CD4-positive, alpha-beta memory T cell (primary cell): ENCODE data around the gene WHRN. TPM values are rescaled to one million over a fixed set of nuclear protein-coding genes. Genes with fewer than 3 reads are reported as not detected.

ENCODE experiments used
- CTCF ChIA-PET: fragments of 350-600 bp; sonication (Branson Sonifier 250); formaldehyde crosslinking; loops from one replicate; lab custom pipeline; 2021; ENCODE audit warnings: inconsistent platforms; ENCODE audit not compliant: partially characterized antibody; lab: Charles Lee
- POLR2A ChIA-PET: fragments of 350-600 bp; sonication (Branson Sonifier 250); formaldehyde crosslinking; loops from one replicate; lab custom pipeline; 2021; ENCODE audit not compliant: partially characterized antibody; lab: Charles Lee
- DNase-seq, 5 donors: peaks; one replicate each; pipeline versions ENCODE4 v3.0.0 to v3.0.0-alpha.2; 2020 to 2022; ENCODE audit warnings: mixed read lengths in 1 of 5
- H3K27ac ChIP-seq: one replicate; pipeline ENCODE4 v1.7.0; 2013; ENCODE audit warnings: low read depth, low read length
- H3K27me3 ChIP-seq: 2 replicates; pipeline ENCODE4 v1.7.0; 2013; ENCODE audit warnings: mild to moderate bottlenecking, low read length, moderate library complexity; ENCODE audit not compliant: insufficient read depth
- H3K36me3 ChIP-seq: 2 replicates; pipeline ENCODE4 v1.7.0; 2013; ENCODE audit warnings: mild to moderate bottlenecking, low read length, moderate library complexity; ENCODE audit not compliant: insufficient read depth
- H3K4me1 ChIP-seq: 2 replicates; pipeline ENCODE4 v1.7.0; 2013; ENCODE audit warnings: mild to moderate bottlenecking, low read length, moderate library complexity; ENCODE audit not compliant: insufficient read depth
- H3K4me3 ChIP-seq, 2 donors: one replicate each; pipeline ENCODE4 v1.7.0; 2013; ENCODE audit warnings: low read length in 2 of 2, mild to moderate bottlenecking in 1 of 2
- H3K9me3 ChIP-seq, 2 donors: one replicate each; pipeline ENCODE4 v1.7.0; 2013; ENCODE audit warnings: low read length in 2 of 2, control low read depth in 1 of 2; ENCODE audit not compliant: control insufficient read depth in 1 of 2
- H3K27ac Mint-ChIP-seq, 7 donors: one replicate each; pipeline ENCODE4 v1.8.0; 2020 to 2021; ENCODE audit warnings: mixed read lengths in 7 of 7, mild to moderate bottlenecking in 6 of 7, inconsistent platforms in 3 of 7, moderate library complexity in 3 of 7
- H3K27me3 Mint-ChIP-seq, 2 donors: one replicate each; pipeline ENCODE4 v1.8.0; 2020 to 2021; ENCODE audit warnings: mixed read lengths in 2 of 2
- H3K36me3 Mint-ChIP-seq, 2 donors: one replicate each; pipeline ENCODE4 v1.8.0; 2020 to 2021; ENCODE audit warnings: mixed read lengths in 2 of 2, inconsistent platforms in 1 of 2, mild to moderate bottlenecking in 1 of 2
- H3K4me1 Mint-ChIP-seq, 4 donors: one replicate each; pipeline ENCODE4 v1.8.0; 2020 to 2021; ENCODE audit warnings: mixed read lengths in 4 of 4, mild to moderate bottlenecking in 1 of 4
- H3K4me3 Mint-ChIP-seq, 8 donors: one replicate each; pipeline ENCODE4 v1.8.0; 2020 to 2021; ENCODE audit warnings: mixed read lengths in 8 of 8, mild to moderate bottlenecking in 7 of 8, moderate library complexity in 6 of 8, inconsistent platforms in 3 of 8
- H3K9me3 Mint-ChIP-seq, 8 donors: one replicate each; pipeline ENCODE4 v1.8.0; 2020 to 2021; ENCODE audit warnings: mixed read lengths in 8 of 8, mild to moderate bottlenecking in 5 of 8, inconsistent platforms in 3 of 8, moderate library complexity in 1 of 8
- intact Hi-C: fragments of 100-400 bp; cut with micrococcal nuclease; formaldehyde crosslinking; loops from one replicate; pipeline ENCODE4 v1.15.1; 2023
- polyA plus RNA-seq, 2 donors: library from polyadenylated mRNA; unstranded; fragments of 300-500 nt; fragmentation: Illumina TruSeq; gene quantifications; one replicate each; pipeline ENCODE4 v1.2.3, GENCODE V29; 2021
- total RNA-seq, 2 experiments: library from RNA; stranded (reverse); gene quantifications; one replicate each; pipeline ENCODE4 v1.2.3, GENCODE V29; 2021

WHRN gene
- total and polyA plus RNA-seq, 4 experiments from 2014 or later: 0.24 to 10.1 (median 5.0) TPM

DNA sequence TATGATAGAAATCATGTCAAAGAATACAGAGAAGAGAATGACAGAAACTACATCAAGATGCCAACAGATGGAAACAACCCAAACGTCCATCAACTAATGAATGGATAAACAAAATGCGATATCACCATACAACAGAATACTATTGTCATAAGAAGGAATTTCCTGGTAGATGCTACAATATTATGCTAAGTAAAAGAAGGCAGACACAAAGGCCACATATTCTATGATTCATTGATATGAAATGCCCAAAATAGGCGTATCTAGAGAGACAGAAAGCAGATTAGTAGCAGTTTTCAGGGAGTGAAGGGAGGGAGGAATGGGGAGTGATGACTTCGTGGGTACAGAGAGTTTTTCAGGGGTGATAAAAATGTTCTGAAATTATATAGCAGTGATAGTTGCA is 59.2 kb downstream of the WHRN start:
- H3K27me3 Mint-ChIP-seq: no peaks in the 10 kb centered on the region
- H3K4me1 Mint-ChIP-seq: peaks cover 0 to 6% (median 2%) of the 10 kb centered on the region in 4 donors
- ChIA-PET POLR2A (no interaction called here), CTCF (no interaction called here)
- H3K4me1 ChIP-seq: peaks cover 1% of the 10 kb centered on the region
- H3K27ac ChIP-seq: no peak overlapping the region
- no peaks in the 10 kb centered on the region for H3K9me3 ChIP-seq
- intact Hi-C loops: no loop called here
- no peak overlapping the region for H3K27ac Mint-ChIP-seq
- no peak for DNase-seq
- H3K4me3 Mint-ChIP-seq: no peak overlapping the region
- no peaks in the 10 kb centered on the region for H3K27me3 ChIP-seq
- H3K9me3 Mint-ChIP-seq: peaks cover 0 to 9% (median 3%) of the 10 kb centered on the region in 8 donors
- H3K4me3 ChIP-seq: no peak overlapping the region
- peaks cover 0 to 4% of the 10 kb centered on the region in 2 donors for H3K36me3 Mint-ChIP-seq
- no peaks in the 10 kb centered on the region for H3K36me3 ChIP-seq

DNA sequence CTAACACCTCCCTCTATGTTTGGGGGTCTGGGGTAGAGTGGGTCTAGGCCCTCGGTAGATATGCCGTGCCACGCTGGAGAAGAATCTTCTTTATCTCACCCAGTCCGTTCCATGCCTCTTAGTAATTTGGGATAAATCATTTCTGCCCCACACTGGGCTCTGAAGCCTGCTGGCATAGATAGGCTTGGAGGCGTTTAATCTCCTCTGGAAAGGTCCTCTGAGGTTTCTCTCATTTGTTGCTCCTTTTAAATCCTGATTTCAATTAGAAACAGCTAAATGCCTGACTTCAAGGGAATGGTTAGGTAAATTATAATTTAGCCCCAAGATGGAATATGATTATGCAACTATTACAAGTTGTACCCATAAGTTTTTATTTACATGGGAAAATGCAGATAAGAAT is 59.7 kb downstream of the WHRN start:
- Histone ChIP-seq H3K36me3 (no peaks in the 10 kb centered on the region), H3K4me1 (no peaks in the 10 kb centered on the region), H3K27ac (no peak overlapping the region), H3K9me3 (no peaks in the 10 kb centered on the region), H3K27me3 (no peaks in the 10 kb centered on the region), H3K4me3 (no peak overlapping the region)
- no peak overlapping the region for H3K27ac Mint-ChIP-seq
- POLR2A ChIA-PET: no interaction called here
- peaks cover 0 to 2% (median 0%) of the 10 kb centered on the region in 4 donors for H3K4me1 Mint-ChIP-seq
- DNase-seq: no peak
- no peak overlapping the region for H3K4me3 Mint-ChIP-seq
- CTCF ChIA-PET: no interaction called here
- intact Hi-C loops: no loop called here
- peaks cover 0 to 9% (median 3%) of the 10 kb centered on the region in 8 donors for H3K9me3 Mint-ChIP-seq
- H3K36me3 Mint-ChIP-seq: peaks cover 0 to 4% of the 10 kb centered on the region in 2 donors
- H3K27me3 Mint-ChIP-seq: no peaks in the 10 kb centered on the region

DNA sequence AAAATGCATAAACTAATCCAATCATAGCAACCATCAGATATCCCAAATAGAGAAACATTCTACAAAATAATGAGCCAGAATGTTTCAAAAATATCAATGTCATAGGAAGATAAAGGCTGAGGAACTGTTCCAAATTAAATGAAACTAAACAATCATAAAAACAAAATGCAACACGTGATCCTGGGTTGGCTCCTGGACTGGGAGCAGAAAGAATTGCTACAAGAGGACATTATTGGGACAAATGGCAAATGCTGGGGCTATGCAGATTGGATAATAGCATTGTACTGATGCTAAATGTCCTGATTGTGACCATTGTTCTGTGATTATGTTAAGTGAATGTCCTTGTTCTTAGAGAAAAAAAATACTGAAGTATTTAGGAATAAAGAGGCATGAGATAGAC is 63.3 kb downstream of the WHRN start:
- H3K36me3 Mint-ChIP-seq: peaks cover 0 to 4% of the 10 kb centered on the region in 2 donors
- Histone ChIP-seq H3K4me1 (no peaks in the 10 kb centered on the region), H3K9me3 (no peaks in the 10 kb centered on the region), H3K4me3 (no peak overlapping the region), H3K27ac (no peak overlapping the region), H3K36me3 (no peaks in the 10 kb centered on the region), H3K27me3 (no peaks in the 10 kb centered on the region)
- DNase-seq: no peak
- CTCF ChIA-PET: interaction anchor here (1.6 to 2.7 kb wide), 2 partner anchors 8 to 211 kb away, joined by 3 to 6 read pairs; no protein-coding TSS in a partner anchor
- POLR2A ChIA-PET: no interaction called here
- intact Hi-C loops: no loop called here
- H3K27me3 Mint-ChIP-seq: no peaks in the 10 kb centered on the region
- H3K9me3 Mint-ChIP-seq: peaks cover 0 to 9% (median 3%) of the 10 kb centered on the region in 8 donors
- H3K4me1 Mint-ChIP-seq: no peaks in the 10 kb centered on the region
- no peak overlapping the region for H3K27ac Mint-ChIP-seq
- no peak overlapping the region for H3K4me3 Mint-ChIP-seq

DNA sequence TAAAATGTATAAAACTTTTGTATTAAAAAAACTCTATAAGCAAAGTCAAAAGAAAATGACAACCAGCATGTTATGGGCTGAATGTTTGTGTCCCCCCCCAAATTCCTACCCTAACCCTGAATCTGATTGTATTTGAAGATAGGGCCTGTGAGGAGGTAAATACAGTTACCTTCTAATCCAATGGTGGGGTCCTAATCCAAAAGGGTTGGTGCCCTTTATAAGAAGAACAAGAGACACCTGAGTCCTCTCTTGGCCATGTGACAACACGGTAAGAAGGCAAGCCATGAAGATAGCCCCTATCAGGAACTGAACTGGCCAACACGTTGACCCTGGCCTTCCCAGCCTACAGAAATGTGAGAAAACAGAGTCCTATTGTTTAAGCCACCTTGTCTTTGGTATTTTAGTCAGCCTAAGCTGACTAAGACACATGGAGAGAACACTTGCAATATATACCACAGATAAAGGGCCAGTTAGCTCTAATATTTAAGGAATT is 67.8 kb downstream of the WHRN start:
- POLR2A ChIA-PET: interaction anchor here (1.2 kb wide), 1 partner anchor 23 kb away, joined by 3 read pairs; no protein-coding TSS in a partner anchor
- H3K27me3 Mint-ChIP-seq: no peaks in the 10 kb centered on the region
- DNase-seq: no peak
- no peaks in the 10 kb centered on the region for H3K9me3 ChIP-seq
- H3K36me3 Mint-ChIP-seq: no peaks in the 10 kb centered on the region
- H3K4me1 ChIP-seq: peaks cover 6% of the 10 kb centered on the region
- no peak overlapping the region for H3K4me3 ChIP-seq
- H3K9me3 Mint-ChIP-seq: no peaks in the 10 kb centered on the region
- no peaks in the 10 kb centered on the region for H3K27me3 ChIP-seq
- H3K4me1 Mint-ChIP-seq: peaks cover 0 to 4% (median 2%) of the 10 kb centered on the region in 4 donors
- no peaks in the 10 kb centered on the region for H3K36me3 ChIP-seq
- CTCF ChIA-PET: interaction anchor here (7.0 kb wide), 1 partner anchor 216 kb away, joined by 93 read pairs; no protein-coding TSS in a partner anchor
- no peak overlapping the region for H3K27ac Mint-ChIP-seq
- intact Hi-C loops: no loop called here
- no peak overlapping the region for H3K4me3 Mint-ChIP-seq
- H3K27ac ChIP-seq: no peak overlapping the region

DNA sequence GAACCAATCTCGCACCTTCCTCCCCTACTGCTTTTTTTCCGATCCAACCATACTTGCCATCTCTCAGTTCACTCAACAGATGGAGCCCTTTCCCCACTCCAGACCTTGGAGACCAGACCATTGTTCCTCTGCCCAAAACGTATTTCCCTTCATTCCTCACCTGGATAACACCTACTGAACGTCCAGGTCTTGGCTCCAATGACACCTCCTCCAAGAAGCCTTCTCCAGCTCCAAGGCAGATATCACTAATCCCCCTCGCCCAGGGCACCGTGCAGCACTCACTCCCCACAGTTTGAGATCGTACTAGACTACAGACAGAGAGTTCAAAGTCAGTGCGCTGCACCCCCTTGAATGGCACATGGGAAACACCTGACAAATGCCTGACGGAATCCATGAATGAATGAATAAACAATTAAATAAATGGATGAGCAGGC is 70.4 kb downstream of the WHRN start:
- POLR2A ChIA-PET: interaction anchor here (1.2 kb wide), 1 partner anchor 219 kb away, joined by 3 read pairs; no protein-coding TSS in a partner anchor
- no peak overlapping the region for H3K4me3 ChIP-seq
- H3K4me1 ChIP-seq: peaks cover 6% of the 10 kb centered on the region
- H3K27ac Mint-ChIP-seq: no peak overlapping the region
- H3K9me3 ChIP-seq: no peaks in the 10 kb centered on the region
- no peak overlapping the region for H3K4me3 Mint-ChIP-seq
- no peaks in the 10 kb centered on the region for H3K27me3 ChIP-seq
- peak in 3 of 5 donors; percentile 7 to 16 (median 15) for DNase-seq
- H3K27me3 Mint-ChIP-seq: no peaks in the 10 kb centered on the region
- no peaks in the 10 kb centered on the region for H3K9me3 Mint-ChIP-seq
- H3K36me3 ChIP-seq: no peaks in the 10 kb centered on the region
- CTCF ChIA-PET: interaction anchor here (0.8 to 7.0 kb wide), 15 partner anchors 12 to 232 kb away, joined by 3 to 93 read pairs (median 4); no protein-coding TSS in a partner anchor
- no peaks in the 10 kb centered on the region for H3K36me3 Mint-ChIP-seq
- no peak overlapping the region for H3K27ac ChIP-seq
- intact Hi-C loops: loop anchor here (1.0 kb wide), 2 partner anchors 70 to 218 kb away; partner anchors contain the start of gene WHRN
- H3K4me1 Mint-ChIP-seq: peaks cover 0 to 4% (median 2%) of the 10 kb centered on the region in 4 donors

DNA sequence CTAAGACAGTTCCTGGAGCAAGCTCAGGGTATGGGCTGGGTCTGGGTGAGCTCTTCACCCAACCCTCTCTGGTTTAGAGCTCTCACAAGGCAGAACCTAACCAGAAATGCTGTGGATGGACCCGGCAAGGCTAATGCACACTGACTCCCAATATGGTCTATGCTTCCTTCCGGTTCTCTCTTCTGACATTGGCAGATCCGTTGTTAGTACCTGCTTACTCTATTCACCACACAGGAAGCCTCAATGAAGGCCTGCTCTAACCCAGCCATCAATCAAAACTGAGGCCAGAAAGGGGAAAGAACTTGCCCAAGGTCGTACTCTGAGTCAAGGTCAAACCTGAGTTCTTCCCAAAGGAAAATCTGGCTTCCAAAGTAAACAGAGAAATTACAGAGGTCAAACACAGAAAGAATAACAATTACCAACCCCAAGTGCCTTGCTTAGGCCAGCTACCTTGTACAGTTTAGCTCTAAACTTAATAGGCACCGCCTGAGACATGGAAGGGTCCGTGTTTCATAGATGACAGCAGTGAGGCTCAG is 71.5 kb downstream of the WHRN start:
- DNase-seq: peak in 1 of 5 donors; percentile 10
- Mint-ChIP-seq H3K4me3 (no peak overlapping the region), H3K27me3 (no peaks in the 10 kb centered on the region), H3K27ac (no peak overlapping the region), H3K36me3 (no peaks in the 10 kb centered on the region), H3K4me1 (peaks cover 0 to 4% (median 2%) of the 10 kb centered on the region in 4 donors), H3K9me3 (no peaks in the 10 kb centered on the region)
- Histone ChIP-seq H3K27me3 (no peaks in the 10 kb centered on the region), H3K36me3 (no peaks in the 10 kb centered on the region), H3K4me1 (peaks cover 6% of the 10 kb centered on the region), H3K27ac (no peak overlapping the region), H3K9me3 (no peaks in the 10 kb centered on the region), H3K4me3 (no peak overlapping the region)
- ChIA-PET POLR2A (interaction anchor here (1.3 to 1.5 kb wide), 2 partner anchors 28 to 220 kb away, joined by 3 to 4 read pairs; no protein-coding TSS in a partner anchor), CTCF (interaction anchor here (0.6 to 7.0 kb wide), 7 partner anchors 28 to 219 kb away, joined by 3 to 93 read pairs (median 9); no protein-coding TSS in a partner anchor)
- intact Hi-C loops: loop anchor here (1.0 kb wide), 2 partner anchors 72 to 220 kb away; partner anchors contain the start of gene WHRN

DNA sequence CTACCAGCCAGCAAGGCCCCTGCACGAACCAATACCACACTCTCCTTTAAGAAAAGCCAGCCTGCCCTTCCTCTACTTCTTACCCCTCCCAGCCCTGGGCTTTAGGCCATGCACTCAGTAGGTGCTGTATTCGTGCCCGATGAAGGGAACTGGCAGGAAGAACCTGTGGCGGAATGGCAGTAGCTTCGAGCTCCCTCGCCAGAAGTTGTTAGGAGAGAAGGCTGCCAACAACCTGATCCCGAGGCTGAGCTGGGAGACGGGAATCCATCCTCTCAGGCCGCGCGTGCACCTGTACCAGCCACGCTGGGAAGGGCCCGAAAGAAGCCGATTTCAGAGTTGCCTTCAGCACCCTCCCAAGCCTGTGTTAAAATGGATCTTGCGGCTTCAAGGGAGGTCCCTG is 72.2 kb downstream of the WHRN start:
- POLR2A ChIA-PET: interaction anchor here (1.3 to 1.5 kb wide), 2 partner anchors 27 to 220 kb away, joined by 3 to 4 read pairs; no protein-coding TSS in a partner anchor
- Mint-ChIP-seq H3K27me3 (no peaks in the 10 kb centered on the region), H3K36me3 (no peaks in the 10 kb centered on the region), H3K27ac (no peak overlapping the region), H3K4me1 (peaks cover 0 to 4% (median 2%) of the 10 kb centered on the region in 4 donors), H3K4me3 (no peak overlapping the region), H3K9me3 (no peaks in the 10 kb centered on the region)
- intact Hi-C loops: no loop called here
- no peak overlapping the region for H3K27ac ChIP-seq
- no peaks in the 10 kb centered on the region for H3K9me3 ChIP-seq
- DNase-seq: no peak
- CTCF ChIA-PET: interaction anchor here (0.6 to 7.0 kb wide), 5 partner anchors 28 to 220 kb away, joined by 3 to 93 read pairs (median 11); no protein-coding TSS in a partner anchor
- no peak overlapping the region for H3K4me3 ChIP-seq
- H3K27me3 ChIP-seq: no peaks in the 10 kb centered on the region
- no peaks in the 10 kb centered on the region for H3K36me3 ChIP-seq
- peaks cover 6% of the 10 kb centered on the region for H3K4me1 ChIP-seq
